ENCODE data around the gene TUBA1B.
A peak's percentile ranks its signal among the peaks of the same experiment; 100 is the strongest.

TUBA1B gene

GRCh38 chr12:49094160-49094974 lies 36.8 kb downstream of the TUBA1B start, which contains the start of gene DHH:
Gene DHH, minus strand, starts transcription at chr12:49094801. Its CDS starts 289 bp downstream, at chr12:49094512.
- H3K9me3 ChIP-seq = no peaks in the 10 kb centered on the region
- peaks cover 29% of the 10 kb centered on the region for H3K36me3 ChIP-seq
- TF ChIP-seq CTCF (IDR thresholded peaks at IDR 0.05) = no peak
- peaks cover 32 to 41% of the 10 kb centered on the region in 2 experiments for H3K4me1 ChIP-seq (ENCODE audit: control insufficient read depth in 1 of 2, insufficient read depth in 1 of 2, low read depth in 1 of 2, low read length in 1 of 2)
- H3K27me3 ChIP-seq = peaks cover 69% of the 10 kb centered on the region
- no peak within 1 kb of the TSS for H3K27ac ChIP-seq
- no peak within 1 kb of the TSS for H3K4me3 ChIP-seq (ENCODE audit: low read depth in 1 of 2, low read length in 1 of 2)

GRCh38 chr12:49093792-49094159 lies 37.4 kb downstream of the TUBA1B start:
- Histone ChIP-seq H3K27ac (no peak overlapping the region), H3K4me3 (ENCODE audit: low read depth in 1 of 2, low read length in 1 of 2) (no peak overlapping the region), H3K9me3 (no peaks in the 10 kb centered on the region), H3K4me1 (ENCODE audit: control insufficient read depth in 1 of 2, insufficient read depth in 1 of 2, low read depth in 1 of 2, low read length in 1 of 2) (peaks cover 32 to 45% of the 10 kb centered on the region in 2 experiments), H3K36me3 (peaks cover 24% of the 10 kb centered on the region), H3K27me3 (peaks cover 75% of the 10 kb centered on the region)
- TF ChIP-seq CTCF (IDR thresholded peaks at IDR 0.05) = no peak

- Histone ChIP-seq H3K27ac (no peak overlapping the region), H3K4me1 (ENCODE audit: control insufficient read depth in 1 of 2, insufficient read depth in 1 of 2, low read depth in 1 of 2, low read length in 1 of 2) (peaks cover 41 to 53% of the 10 kb centered on the region in 2 experiments), H3K36me3 (peaks cover 22% of the 10 kb centered on the region), H3K4me3 (ENCODE audit: low read depth in 1 of 2, low read length in 1 of 2) (no peak overlapping the region), H3K27me3 (peaks cover 83% of the 10 kb centered on the region), H3K9me3 (no peaks in the 10 kb centered on the region)
- TF ChIP-seq CTCF (IDR thresholded peaks at IDR 0.05) = no peak
These were observed 38.3 kb downstream of the TUBA1B start for GRCh38 chr12:49092816-49093406.

- Histone ChIP-seq H3K36me3 (peaks cover 15% of the 10 kb centered on the region), H3K9me3 (no peaks in the 10 kb centered on the region), H3K4me3 (ENCODE audit: low read depth in 1 of 2, low read length in 1 of 2) (peak overlapping the region in 1 of 2 experiments; percentile 14), H3K27me3 (peaks cover 90% of the 10 kb centered on the region), H3K27ac (no peak overlapping the region), H3K4me1 (ENCODE audit: control insufficient read depth in 1 of 2, insufficient read depth in 1 of 2, low read depth in 1 of 2, low read length in 1 of 2) (peaks cover 41 to 53% of the 10 kb centered on the region in 2 experiments)
- no peak for TF ChIP-seq CTCF (IDR thresholded peaks at IDR 0.05)
These were observed 38.9 kb downstream of the TUBA1B start for GRCh38 chr12:49092086-49092815.

GRCh38 chr12:49091836-49092085 lies 39.4 kb downstream of the TUBA1B start:
- Histone ChIP-seq H3K4me1 (ENCODE audit: control insufficient read depth in 1 of 2, insufficient read depth in 1 of 2, low read depth in 1 of 2, low read length in 1 of 2) (peaks cover 41 to 53% of the 10 kb centered on the region in 2 experiments), H3K27ac (no peak overlapping the region), H3K27me3 (peaks cover 95% of the 10 kb centered on the region), H3K9me3 (no peaks in the 10 kb centered on the region), H3K4me3 (ENCODE audit: low read depth in 1 of 2, low read length in 1 of 2) (peak overlapping the region in 1 of 2 experiments; percentile 14), H3K36me3 (peaks cover 10% of the 10 kb centered on the region)
- TF ChIP-seq CTCF (IDR thresholded peaks at IDR 0.05) = no peak
